Fibroblast of pulmonary artery (primary cell): ENCODE measurements around the gene SETD3.

Experiments used
- DNase-seq: peaks from one replicate; pipeline ENCODE4 v3.0.0-alpha.2; 2010; ENCODE audit warnings: low read depth
- H3K4me3 ChIP-seq: replicated peaks from 2 replicates; pipeline ENCODE4 v1.5.1; 2011; ENCODE audit warnings: low read depth, mild to moderate bottlenecking, control low read depth, low read length, moderate library complexity
- CTCF ChIP-seq: IDR thresholded peaks from 2 replicates; pipeline ENCODE4 v1.5.1; 2011; ENCODE audit warnings: mild to moderate bottlenecking, control low read depth, low read length, inconsistent platforms; ENCODE audit errors: missing control alignments

Gene SETD3

GRCh38 chr14:99431986-99432385 lies 48.7 kb downstream of the SETD3 start:
- H3K4me3 ChIP-seq = no peak overlapping the region

GRCh38 chr14:99430491-99430890 lies 50.2 kb downstream of the SETD3 start:
- no peak for DNase-seq
- TF ChIP-seq CTCF = peak; percentile 35

More at GRCh38 chr14:99431986-99432385, 48.7 kb downstream of the SETD3 start:
- TF ChIP-seq CTCF = no peak
- no peak for DNase-seq

GRCh38 chr14:99427632-99428300 lies 52.9 kb downstream of the SETD3 start:
- TF ChIP-seq CTCF = no peak
- peak; percentile 37 for DNase-seq
- H3K4me3 ChIP-seq = no peak overlapping the region

More at GRCh38 chr14:99430491-99430890, 50.2 kb downstream of the SETD3 start:
- no peak overlapping the region for H3K4me3 ChIP-seq

GRCh38 chr14:99426813-99427346 lies 53.8 kb downstream of the SETD3 start:
- no peak for TF ChIP-seq CTCF
- no peak overlapping the region for H3K4me3 ChIP-seq
- no peak for DNase-seq

- H3K4me3 ChIP-seq = no peak overlapping the region
- no peak for TF ChIP-seq CTCF
- no peak for DNase-seq
Measured at GRCh38 chr14:99426265-99426664, 54.4 kb downstream of the SETD3 start.

GRCh38 chr14:99425272-99425681 lies 55.4 kb downstream of the SETD3 start:
- no peak for TF ChIP-seq CTCF
- DNase-seq = no peak
- H3K4me3 ChIP-seq = no peak overlapping the region
